ENCODE results near the gene IMMP2L.

DNA sequence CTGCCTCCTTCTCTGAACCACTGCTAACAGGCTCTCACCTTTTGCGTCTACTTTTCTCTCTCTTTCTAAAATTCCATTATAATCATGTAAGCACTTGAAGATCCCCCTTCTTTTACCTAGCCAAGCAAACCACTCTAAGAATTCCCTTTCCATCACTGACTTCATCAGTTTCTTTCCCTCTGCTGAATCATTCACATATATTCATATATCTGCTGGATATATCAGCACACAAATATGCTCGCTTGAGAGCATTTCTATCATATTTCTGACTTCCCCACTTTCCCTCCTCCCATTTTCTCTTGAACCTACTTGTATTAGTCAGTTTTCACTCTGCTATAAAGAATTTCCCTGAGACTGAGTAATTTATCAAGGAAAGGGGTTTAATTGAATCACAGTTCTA is 555.6 kb downstream of the IMMP2L start:
- TF ChIP-seq JUND (IDR thresholded peaks at IDR 0.05; ENCODE audit: low read length) (no peak), EP300 (IDR thresholded peaks at IDR 0.05; ENCODE audit: borderline replicate concordance in 1 of 2, low read depth in 2 of 2, low read length in 2 of 2) (no peak), YY1 (IDR thresholded peaks at IDR 0.05; ENCODE audit: low read depth, low read length) (no peak), EZH2 (IDR thresholded peaks at IDR 0.05; ENCODE audit: low read depth, low read length, severe bottlenecking) (no peak), GABPA (IDR thresholded peaks at IDR 0.05; ENCODE audit: borderline replicate concordance, insufficient read depth, low read length) (no peak), JUN (IDR thresholded peaks at IDR 0.05; ENCODE audit: low read depth, low read length) (no peak)
- TF ChIP-seq, protein P1, sequence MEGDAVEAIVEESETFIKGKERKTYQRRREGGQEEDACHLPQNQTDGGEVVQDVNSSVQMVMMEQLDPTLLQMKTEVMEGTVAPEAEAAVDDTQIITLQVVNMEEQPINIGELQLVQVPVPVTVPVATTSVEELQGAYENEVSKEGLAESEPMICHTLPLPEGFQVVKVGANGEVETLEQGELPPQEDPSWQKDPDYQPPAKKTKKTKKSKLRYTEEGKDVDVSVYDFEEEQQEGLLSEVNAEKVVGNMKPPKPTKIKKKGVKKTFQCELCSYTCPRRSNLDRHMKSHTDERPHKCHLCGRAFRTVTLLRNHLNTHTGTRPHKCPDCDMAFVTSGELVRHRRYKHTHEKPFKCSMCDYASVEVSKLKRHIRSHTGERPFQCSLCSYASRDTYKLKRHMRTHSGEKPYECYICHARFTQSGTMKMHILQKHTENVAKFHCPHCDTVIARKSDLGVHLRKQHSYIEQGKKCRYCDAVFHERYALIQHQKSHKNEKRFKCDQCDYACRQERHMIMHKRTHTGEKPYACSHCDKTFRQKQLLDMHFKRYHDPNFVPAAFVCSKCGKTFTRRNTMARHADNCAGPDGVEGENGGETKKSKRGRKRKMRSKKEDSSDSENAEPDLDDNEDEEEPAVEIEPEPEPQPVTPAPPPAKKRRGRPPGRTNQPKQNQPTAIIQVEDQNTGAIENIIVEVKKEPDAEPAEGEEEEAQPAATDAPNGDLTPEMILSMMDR (IDR thresholded peaks at IDR 0.05; ENCODE audit: control extremely low read depth in 1 of 3, insufficient read depth in 1 of 3, low read depth in 1 of 3, low read length in 3 of 3), result no peak

Measured in H1 (cell line).